Measurements from ENCODE around the gene PHLDB3.
A peak's percentile ranks its signal among the peaks of the same experiment; 100 is the strongest.

PHLDB3 gene

GRCh38 chr19:43430142-43430710, 74.3 kb downstream of the PHLDB3 start:
- H2AFZ ChIP-seq (ENCODE audit: low read depth, low read length, severe bottlenecking): no peak overlapping the region
- H3F3A ChIP-seq (ENCODE audit: insufficient read depth): no peaks in the 10 kb centered on the region
- no peaks in the 10 kb centered on the region for H3K27me3 ChIP-seq (ENCODE audit: low read length)
- H3K4me2 ChIP-seq (ENCODE audit: low read depth, low read length, poor library complexity, severe bottlenecking): no peak overlapping the region
- no peaks in the 10 kb centered on the region for H3K79me2 ChIP-seq (ENCODE audit: insufficient read depth, low read length)
- H3K36me3 ChIP-seq (ENCODE audit: low read length): no peaks in the 10 kb centered on the region
- no peak overlapping the region for H3K27ac ChIP-seq (ENCODE audit: low read depth, low read length)
- H3K4me3 ChIP-seq (ENCODE audit: insufficient read depth, low read length, poor library complexity, severe bottlenecking): no peak overlapping the region
- H3K9me2 ChIP-seq (replicated peaks; ENCODE audit: insufficient read depth, low read length): no peaks in the 10 kb centered on the region
- no peaks in the 10 kb centered on the region for H4K20me1 ChIP-seq (ENCODE audit: low read depth, low read length)
- no peaks in the 10 kb centered on the region for H3K9me3 ChIP-seq (ENCODE audit: insufficient read depth, low read length)
- H3K9ac ChIP-seq (ENCODE audit: low read length): no peak overlapping the region
- TF ChIP-seq, protein P1, sequence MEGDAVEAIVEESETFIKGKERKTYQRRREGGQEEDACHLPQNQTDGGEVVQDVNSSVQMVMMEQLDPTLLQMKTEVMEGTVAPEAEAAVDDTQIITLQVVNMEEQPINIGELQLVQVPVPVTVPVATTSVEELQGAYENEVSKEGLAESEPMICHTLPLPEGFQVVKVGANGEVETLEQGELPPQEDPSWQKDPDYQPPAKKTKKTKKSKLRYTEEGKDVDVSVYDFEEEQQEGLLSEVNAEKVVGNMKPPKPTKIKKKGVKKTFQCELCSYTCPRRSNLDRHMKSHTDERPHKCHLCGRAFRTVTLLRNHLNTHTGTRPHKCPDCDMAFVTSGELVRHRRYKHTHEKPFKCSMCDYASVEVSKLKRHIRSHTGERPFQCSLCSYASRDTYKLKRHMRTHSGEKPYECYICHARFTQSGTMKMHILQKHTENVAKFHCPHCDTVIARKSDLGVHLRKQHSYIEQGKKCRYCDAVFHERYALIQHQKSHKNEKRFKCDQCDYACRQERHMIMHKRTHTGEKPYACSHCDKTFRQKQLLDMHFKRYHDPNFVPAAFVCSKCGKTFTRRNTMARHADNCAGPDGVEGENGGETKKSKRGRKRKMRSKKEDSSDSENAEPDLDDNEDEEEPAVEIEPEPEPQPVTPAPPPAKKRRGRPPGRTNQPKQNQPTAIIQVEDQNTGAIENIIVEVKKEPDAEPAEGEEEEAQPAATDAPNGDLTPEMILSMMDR (IDR thresholded peaks at IDR 0.05; ENCODE audit: insufficient read depth, low read length, poor library complexity, severe bottlenecking): no peak
- no peak for TF ChIP-seq EZH2phosphoT487 (conservative IDR thresholded peaks at IDR 0.05; ENCODE audit: low read length)

DNA sequence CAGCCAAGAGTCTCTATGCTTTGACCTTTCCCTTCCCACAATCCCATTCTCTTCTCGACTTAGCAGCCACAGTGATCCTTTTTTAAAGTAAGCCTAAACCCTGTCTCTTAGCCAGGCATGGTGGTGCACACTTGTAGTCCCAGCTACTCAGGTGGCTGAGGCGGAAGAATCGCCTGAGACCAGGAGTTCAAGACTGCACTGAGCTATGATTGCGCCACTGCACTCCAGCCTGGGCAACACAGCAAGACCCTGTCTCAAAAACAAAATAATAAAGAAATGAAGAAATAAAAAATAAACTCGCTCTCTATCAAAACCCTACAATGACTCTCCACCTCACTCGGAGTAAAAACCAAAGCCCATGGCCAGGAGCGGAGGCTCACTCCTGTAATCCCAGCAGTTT, 75.2 kb downstream of the PHLDB3 start:
- Histone ChIP-seq H4K20me1 (ENCODE audit: low read depth, low read length) (no peaks in the 10 kb centered on the region), H3K36me3 (ENCODE audit: low read length) (no peaks in the 10 kb centered on the region), H3K9me3 (ENCODE audit: insufficient read depth, low read length) (no peaks in the 10 kb centered on the region), H3K79me2 (ENCODE audit: insufficient read depth, low read length) (no peaks in the 10 kb centered on the region), H3F3A (ENCODE audit: insufficient read depth) (no peaks in the 10 kb centered on the region), H3K4me2 (ENCODE audit: low read depth, low read length, poor library complexity, severe bottlenecking) (no peak overlapping the region), H2AFZ (ENCODE audit: low read depth, low read length, severe bottlenecking) (no peak overlapping the region), H3K9me2 (replicated peaks; ENCODE audit: insufficient read depth, low read length) (no peaks in the 10 kb centered on the region), H3K27ac (ENCODE audit: low read depth, low read length) (no peak overlapping the region), H3K9ac (ENCODE audit: low read length) (no peak overlapping the region), H3K4me3 (ENCODE audit: insufficient read depth, low read length, poor library complexity, severe bottlenecking) (no peak overlapping the region), H3K27me3 (ENCODE audit: low read length) (no peaks in the 10 kb centered on the region)
- TF ChIP-seq, protein P1 (IDR thresholded peaks at IDR 0.05; ENCODE audit: insufficient read depth, low read length, poor library complexity, severe bottlenecking): no peak
- TF ChIP-seq EZH2phosphoT487 (conservative IDR thresholded peaks at IDR 0.05; ENCODE audit: low read length): no peak

GRCh38 chr19:43425567-43426392, 78.8 kb downstream of the PHLDB3 start:
- TF ChIP-seq EZH2phosphoT487 (conservative IDR thresholded peaks at IDR 0.05; ENCODE audit: low read length): no peak
- TF ChIP-seq, protein P1 (IDR thresholded peaks at IDR 0.05; ENCODE audit: insufficient read depth, low read length, poor library complexity, severe bottlenecking): peak; percentile 31
- no peaks in the 10 kb centered on the region for H3K36me3 ChIP-seq (ENCODE audit: low read length)
- no peak overlapping the region for H3K27ac ChIP-seq (ENCODE audit: low read depth, low read length)
- no peak overlapping the region for H3K9ac ChIP-seq (ENCODE audit: low read length)
- no peaks in the 10 kb centered on the region for H3K27me3 ChIP-seq (ENCODE audit: low read length)
- no peak overlapping the region for H3K4me2 ChIP-seq (ENCODE audit: low read depth, low read length, poor library complexity, severe bottlenecking)
- no peaks in the 10 kb centered on the region for H3K9me2 ChIP-seq (replicated peaks; ENCODE audit: insufficient read depth, low read length)
- H2AFZ ChIP-seq (ENCODE audit: low read depth, low read length, severe bottlenecking): no peak overlapping the region
- no peak overlapping the region for H3K4me3 ChIP-seq (ENCODE audit: insufficient read depth, low read length, poor library complexity, severe bottlenecking)
- no peaks in the 10 kb centered on the region for H4K20me1 ChIP-seq (ENCODE audit: low read depth, low read length)
- no peaks in the 10 kb centered on the region for H3F3A ChIP-seq (ENCODE audit: insufficient read depth)
- H3K79me2 ChIP-seq (ENCODE audit: insufficient read depth, low read length): no peaks in the 10 kb centered on the region
- H3K9me3 ChIP-seq (ENCODE audit: insufficient read depth, low read length): no peaks in the 10 kb centered on the region
